Measurements from ENCODE around the gene A1BG. TPM values are rescaled to one million over a fixed set of nuclear protein-coding genes. Genes with fewer than 3 reads are reported as not detected.

The A1BG gene
- total RNA-seq, 1 donor from 2014 or later: 7.5 TPM

DNA sequence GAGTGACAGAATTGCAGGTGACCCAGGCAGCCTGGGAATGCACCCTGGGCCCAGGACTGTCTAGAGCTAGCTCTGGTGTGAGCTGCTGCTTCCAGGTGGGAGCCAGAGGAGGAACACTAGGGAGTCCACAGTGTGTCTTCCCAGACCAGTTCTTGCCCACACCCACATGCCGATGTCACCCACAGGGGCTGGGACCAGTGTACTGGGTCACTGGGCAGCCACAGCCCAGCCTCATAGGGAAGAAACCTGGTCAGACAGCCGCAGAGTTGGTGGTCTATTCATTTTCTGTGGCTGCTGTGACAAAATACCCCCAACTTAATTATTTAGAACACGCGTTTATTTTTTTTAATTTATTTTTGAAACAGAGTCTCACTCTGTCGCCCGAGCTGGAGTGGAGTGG is 45.3 kb upstream of the A1BG start:
- peaks cover 7% of the 10 kb centered on the region for H4K20me1 ChIP-seq (ENCODE audit: low read depth)
- H3K4me1 Mint-ChIP-seq: peaks cover 15% of the 10 kb centered on the region
- H3K4me3 ChIP-seq: no peak overlapping the region
- H3K4me2 ChIP-seq: no peak overlapping the region
- peaks cover 13% of the 10 kb centered on the region for H3K79me2 ChIP-seq (ENCODE audit: low read depth)
- H3K36me3 ChIP-seq: no peaks in the 10 kb centered on the region
- H2AFZ ChIP-seq (replicated peaks): no peak overlapping the region
- no peak overlapping the region for H3K9ac ChIP-seq
- no peaks in the 10 kb centered on the region for H3K9me3 ChIP-seq (ENCODE audit: low read depth)
- no peak overlapping the region for H3K27ac ChIP-seq
- peaks cover 23% of the 10 kb centered on the region for H3K27me3 ChIP-seq
- DNase-seq (ENCODE audit: low spot score): no peak
- peaks cover 24% of the 10 kb centered on the region for H3K36me3 Mint-ChIP-seq
- H3K27me3 Mint-ChIP-seq (ENCODE audit: insufficient read depth, low read depth): no peaks in the 10 kb centered on the region
- H3K9me3 Mint-ChIP-seq: peaks cover 3% of the 10 kb centered on the region
- no peak overlapping the region for H3K27ac Mint-ChIP-seq
- peaks cover 24% of the 10 kb centered on the region for H3F3A ChIP-seq (ENCODE audit: low read depth)
- TF ChIP-seq, protein P1, sequence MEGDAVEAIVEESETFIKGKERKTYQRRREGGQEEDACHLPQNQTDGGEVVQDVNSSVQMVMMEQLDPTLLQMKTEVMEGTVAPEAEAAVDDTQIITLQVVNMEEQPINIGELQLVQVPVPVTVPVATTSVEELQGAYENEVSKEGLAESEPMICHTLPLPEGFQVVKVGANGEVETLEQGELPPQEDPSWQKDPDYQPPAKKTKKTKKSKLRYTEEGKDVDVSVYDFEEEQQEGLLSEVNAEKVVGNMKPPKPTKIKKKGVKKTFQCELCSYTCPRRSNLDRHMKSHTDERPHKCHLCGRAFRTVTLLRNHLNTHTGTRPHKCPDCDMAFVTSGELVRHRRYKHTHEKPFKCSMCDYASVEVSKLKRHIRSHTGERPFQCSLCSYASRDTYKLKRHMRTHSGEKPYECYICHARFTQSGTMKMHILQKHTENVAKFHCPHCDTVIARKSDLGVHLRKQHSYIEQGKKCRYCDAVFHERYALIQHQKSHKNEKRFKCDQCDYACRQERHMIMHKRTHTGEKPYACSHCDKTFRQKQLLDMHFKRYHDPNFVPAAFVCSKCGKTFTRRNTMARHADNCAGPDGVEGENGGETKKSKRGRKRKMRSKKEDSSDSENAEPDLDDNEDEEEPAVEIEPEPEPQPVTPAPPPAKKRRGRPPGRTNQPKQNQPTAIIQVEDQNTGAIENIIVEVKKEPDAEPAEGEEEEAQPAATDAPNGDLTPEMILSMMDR (IDR thresholded peaks at IDR 0.05): no peak
- TF ChIP-seq EZH2 (IDR thresholded peaks at IDR 0.05) (no peak), EZH2phosphoT487 (IDR thresholded peaks at IDR 0.05) (no peak)
- peaks cover 3% of the 10 kb centered on the region for H3K4me1 ChIP-seq
- H3K4me3 Mint-ChIP-seq: peak overlapping the region; percentile 35

DNA sequence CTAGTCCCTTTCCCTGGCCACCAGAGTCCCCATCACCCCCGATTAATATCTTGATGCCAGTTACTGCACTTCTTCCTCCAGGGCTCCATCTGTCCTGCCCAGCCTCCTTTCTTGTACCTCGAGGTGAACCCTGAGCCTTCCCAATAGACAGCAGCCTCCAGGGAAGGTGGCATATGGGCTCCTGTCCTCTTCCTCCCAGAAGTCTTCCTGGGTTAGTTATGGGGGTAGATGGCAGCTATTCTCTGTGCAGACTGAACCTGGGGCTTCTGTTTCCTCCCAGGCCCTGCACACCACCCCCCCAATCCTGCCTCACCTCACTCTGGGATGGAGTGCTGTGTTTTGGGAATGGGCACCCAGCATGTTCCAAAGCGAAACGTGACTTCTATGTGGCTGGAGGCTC is 44.8 kb upstream of the A1BG start:
- TF ChIP-seq EZH2phosphoT487 (IDR thresholded peaks at IDR 0.05) (no peak), EZH2 (IDR thresholded peaks at IDR 0.05) (no peak)
- TF ChIP-seq, protein P1 (IDR thresholded peaks at IDR 0.05): no peak
- H3K27me3 ChIP-seq: peaks cover 23% of the 10 kb centered on the region
- H3K9me3 Mint-ChIP-seq: peaks cover 1% of the 10 kb centered on the region
- no peak overlapping the region for H2AFZ ChIP-seq (replicated peaks)
- H3K36me3 Mint-ChIP-seq: peaks cover 24% of the 10 kb centered on the region
- DNase-seq (ENCODE audit: low spot score): no peak
- H3K79me2 ChIP-seq (ENCODE audit: low read depth): peaks cover 11% of the 10 kb centered on the region
- H3K4me3 Mint-ChIP-seq: peak overlapping the region; percentile 35
- H4K20me1 ChIP-seq (ENCODE audit: low read depth): peaks cover 7% of the 10 kb centered on the region
- peaks cover 15% of the 10 kb centered on the region for H3K4me1 Mint-ChIP-seq
- H3K4me3 ChIP-seq: no peak overlapping the region
- peaks cover 3% of the 10 kb centered on the region for H3K4me1 ChIP-seq
- no peaks in the 10 kb centered on the region for H3K9me3 ChIP-seq (ENCODE audit: low read depth)
- H3K27ac ChIP-seq: no peak overlapping the region
- H3K27me3 Mint-ChIP-seq (ENCODE audit: insufficient read depth, low read depth): no peaks in the 10 kb centered on the region
- no peaks in the 10 kb centered on the region for H3K36me3 ChIP-seq
- H3K27ac Mint-ChIP-seq: no peak overlapping the region
- H3K9ac ChIP-seq: no peak overlapping the region
- peaks cover 26% of the 10 kb centered on the region for H3F3A ChIP-seq (ENCODE audit: low read depth)
- no peak overlapping the region for H3K4me2 ChIP-seq

DNA sequence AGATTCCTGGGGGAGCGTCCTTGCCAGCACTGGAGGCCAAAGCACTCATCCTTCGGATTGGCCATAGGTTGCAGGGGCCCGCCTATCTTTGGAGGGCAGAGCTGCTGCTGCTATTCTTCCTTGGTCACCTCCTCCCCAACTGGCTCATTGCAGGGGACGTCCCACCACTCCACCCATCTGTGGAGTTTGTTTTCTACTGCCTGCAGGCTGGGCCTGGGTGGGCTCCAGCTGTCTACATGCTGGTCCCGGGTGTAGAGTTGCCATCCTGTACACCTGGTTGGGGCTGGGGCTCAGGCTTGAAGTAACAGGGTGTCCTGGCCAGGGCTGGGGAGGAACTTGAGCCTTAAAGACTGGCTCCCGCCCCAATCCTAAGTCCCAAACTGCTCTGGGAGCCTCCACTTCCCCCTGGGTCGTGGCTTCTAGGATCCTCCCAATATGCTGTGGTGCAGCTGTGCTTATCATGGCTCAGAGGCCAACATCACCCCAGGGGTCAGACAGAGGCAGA is 44.3 kb upstream of the A1BG start:
- no peaks in the 10 kb centered on the region for H3K36me3 ChIP-seq
- peaks cover 7% of the 10 kb centered on the region for H4K20me1 ChIP-seq (ENCODE audit: low read depth)
- H3K79me2 ChIP-seq (ENCODE audit: low read depth): peaks cover 7% of the 10 kb centered on the region
- H3K4me3 ChIP-seq: no peak overlapping the region
- H3F3A ChIP-seq (ENCODE audit: low read depth): peaks cover 26% of the 10 kb centered on the region
- no peak overlapping the region for H3K27ac Mint-ChIP-seq
- H3K4me3 Mint-ChIP-seq: no peak overlapping the region
- no peak overlapping the region for H3K4me2 ChIP-seq
- no peak overlapping the region for H3K9ac ChIP-seq
- peaks cover 21% of the 10 kb centered on the region for H3K36me3 Mint-ChIP-seq
- DNase-seq (ENCODE audit: low spot score): no peak
- H3K27ac ChIP-seq: no peak overlapping the region
- no peaks in the 10 kb centered on the region for H3K9me3 ChIP-seq (ENCODE audit: low read depth)
- no peaks in the 10 kb centered on the region for H3K27me3 Mint-ChIP-seq (ENCODE audit: insufficient read depth, low read depth)
- no peaks in the 10 kb centered on the region for H3K9me3 Mint-ChIP-seq
- H3K4me1 Mint-ChIP-seq: peaks cover 15% of the 10 kb centered on the region
- peaks cover 3% of the 10 kb centered on the region for H3K4me1 ChIP-seq
- no peak overlapping the region for H2AFZ ChIP-seq (replicated peaks)
- no peak for TF ChIP-seq EZH2phosphoT487 (IDR thresholded peaks at IDR 0.05)
- TF ChIP-seq, protein P1 (IDR thresholded peaks at IDR 0.05): no peak
- TF ChIP-seq EZH2 (IDR thresholded peaks at IDR 0.05): no peak
- peaks cover 23% of the 10 kb centered on the region for H3K27me3 ChIP-seq

All from neural progenitor cell (in vitro differentiated cells).